GM18505 (cell line): ENCODE data around the gene BCS1L.
A peak's percentile ranks its signal among the peaks of the same experiment; 100 is the strongest.
"Not testable (repeated sequence)": the region's sequence is repeated elsewhere in the genome, so short reads cannot be mapped to it uniquely, and the experiment has no call there.

Experiments
- ATAC-seq: cut with Tn5 transposase; IDR thresholded peaks from one replicate; pipeline ENCODE4 v1.9.1; 2021; ENCODE audit not compliant: unreplicated experiment
- POLR2A ChIP-seq: IDR thresholded peaks from 4 replicates; pipeline ENCODE4 v1.6.1; 2011; ENCODE audit warnings: borderline replicate concordance; ENCODE audit not compliant: insufficient read depth, insufficient read length; ENCODE audit errors: extremely low read depth

Gene BCS1L

GRCh38 chr2:218680061-218680460 is 20.6 kb downstream of the BCS1L start:
- no peak for TF ChIP-seq POLR2A
- no peak for ATAC-seq

DNA sequence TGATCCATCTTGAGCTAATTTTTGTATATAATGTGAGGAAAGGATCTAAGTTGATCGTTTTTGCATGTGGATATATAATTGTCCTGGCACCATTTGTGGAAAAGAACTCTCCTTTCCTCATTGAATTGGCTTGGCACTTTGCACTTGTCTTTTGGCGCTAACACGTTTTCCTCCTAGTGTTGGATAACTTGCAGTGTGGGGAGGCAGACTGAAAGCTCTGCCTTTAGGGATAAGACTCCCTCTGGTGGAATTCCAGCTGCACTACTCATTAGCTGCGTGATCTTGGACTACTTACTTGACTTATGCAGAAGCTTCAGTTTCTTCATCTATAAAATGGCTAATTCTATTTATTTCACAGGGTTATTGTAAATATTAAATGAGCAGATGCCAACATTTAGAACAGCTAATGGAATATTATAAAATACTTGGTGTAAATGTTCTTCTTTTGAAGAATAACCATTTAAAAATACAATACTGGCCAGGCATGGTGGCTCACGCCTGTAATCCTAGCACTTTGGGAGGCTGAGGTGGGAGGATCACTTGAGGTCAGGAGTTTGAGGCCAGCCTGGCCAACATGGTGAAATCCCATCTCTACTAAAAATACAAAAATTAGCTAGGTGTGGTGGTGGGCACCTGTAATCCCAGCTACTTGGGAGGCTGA is 28.0 kb downstream of the BCS1L start:
- not testable (repeated sequence) for ATAC-seq

- TF ChIP-seq POLR2A = no peak
- ATAC-seq = no peak
Observed at GRCh38 chr2:218691234-218691633, 31.8 kb downstream of the BCS1L start.

DNA sequence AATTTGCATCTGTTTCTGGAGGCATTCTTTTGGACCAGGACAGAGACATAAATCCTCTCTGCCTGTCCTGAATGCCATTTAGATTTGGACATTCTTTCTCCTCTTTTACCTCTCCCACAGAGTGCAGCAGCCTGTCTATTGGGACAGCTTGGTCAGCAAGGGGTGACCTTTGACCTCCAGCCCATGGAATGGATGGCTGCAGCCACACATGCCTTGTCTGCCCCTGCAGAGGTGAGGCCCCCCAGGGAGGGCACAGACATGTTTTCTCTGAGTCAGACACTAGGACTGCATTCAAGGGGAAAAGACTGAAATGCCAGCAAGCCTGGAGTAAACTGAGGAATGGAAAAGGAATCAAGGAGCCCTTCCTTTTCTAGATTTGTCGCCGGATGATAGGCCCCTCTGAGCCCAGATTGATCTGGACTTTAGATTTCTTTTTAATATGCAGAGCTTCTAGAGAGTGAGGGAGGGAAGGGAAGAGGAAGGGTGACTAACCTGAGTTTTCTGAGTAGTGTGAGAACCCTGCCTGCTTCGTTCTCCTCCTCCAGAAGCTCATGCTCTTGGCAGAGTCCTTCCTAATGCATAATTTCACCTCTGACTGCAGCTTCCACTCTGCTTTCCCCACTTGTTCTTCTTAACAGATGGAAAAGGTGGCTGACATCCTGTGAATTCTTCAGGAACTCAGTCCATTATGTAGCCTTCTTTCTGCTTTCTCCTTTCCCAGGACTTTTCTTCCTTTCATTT is 35.1 kb downstream of the BCS1L start:
- TF ChIP-seq POLR2A = no peak
- ATAC-seq = no peak

- ATAC-seq = no peak
- TF ChIP-seq POLR2A = no peak
Observed at GRCh38 chr2:218698885-218699284, 39.4 kb downstream of the BCS1L start.

GRCh38 chr2:218701806-218702205 is 42.3 kb downstream of the BCS1L start:
- TF ChIP-seq POLR2A = no peak
- no peak for ATAC-seq

DNA sequence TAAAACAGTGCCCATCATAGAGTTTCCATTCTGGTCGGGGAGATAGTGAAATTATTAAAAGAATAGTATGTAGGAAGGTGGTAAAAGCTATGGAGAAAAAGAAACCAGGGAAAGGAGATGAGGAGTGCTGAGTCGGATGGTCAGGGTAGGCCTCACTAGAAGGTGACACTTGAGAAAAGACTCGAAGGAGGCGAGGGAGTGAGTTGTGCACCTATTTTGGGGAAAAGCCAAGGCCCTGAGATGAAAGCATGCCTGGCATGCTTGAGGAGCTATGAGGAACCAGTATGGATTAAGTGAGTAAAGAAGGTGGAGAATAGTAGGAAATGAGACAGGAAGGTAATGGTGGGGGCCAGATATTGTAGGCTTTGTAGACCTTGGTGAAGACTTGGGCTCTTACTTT is 43.9 kb downstream of the BCS1L start:
- no peak for ATAC-seq
- no peak for TF ChIP-seq POLR2A

DNA sequence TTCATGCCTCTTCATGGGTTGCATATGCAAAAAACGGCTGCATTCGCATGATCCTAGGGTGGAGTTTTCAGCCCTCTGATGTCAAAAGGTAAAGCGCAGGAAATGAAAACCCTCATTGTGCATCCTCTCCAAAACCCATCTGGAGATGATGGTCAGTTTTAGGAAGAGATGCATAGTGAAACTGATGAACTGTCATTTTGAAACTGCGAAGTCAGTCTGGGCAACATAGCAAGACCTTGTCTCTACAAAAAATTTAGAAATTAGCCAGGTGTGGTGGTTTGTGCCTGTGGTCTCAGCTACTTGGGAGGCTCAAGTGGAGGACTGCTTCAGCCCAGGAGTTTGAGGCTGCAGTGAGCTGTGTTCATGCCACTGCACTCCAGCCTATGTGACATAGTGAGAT is 48.6 kb downstream of the BCS1L start:
- ATAC-seq = peak; percentile 33
- no peak for TF ChIP-seq POLR2A

DNA sequence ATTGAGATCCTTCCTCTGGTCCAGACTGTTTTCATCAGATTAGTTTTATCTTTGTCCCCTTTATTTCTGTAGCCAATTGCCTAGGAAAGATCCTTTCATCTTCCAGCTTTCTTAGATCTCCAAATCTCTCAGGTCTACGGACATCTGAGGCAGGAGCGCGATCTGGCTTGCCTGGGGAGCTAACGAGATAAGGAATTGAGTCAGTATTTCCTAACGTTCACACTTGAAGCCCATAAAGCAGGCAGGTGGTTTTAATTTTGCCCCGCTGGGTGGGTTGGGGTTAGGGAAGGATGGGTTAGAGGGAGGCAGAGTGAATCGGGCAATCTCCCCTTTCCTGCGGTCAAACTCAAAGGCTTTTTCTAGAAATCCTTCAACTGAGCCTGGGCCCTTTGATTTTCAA is 50.4 kb downstream of the BCS1L start:
- TF ChIP-seq POLR2A = no peak
- no peak for ATAC-seq

DNA sequence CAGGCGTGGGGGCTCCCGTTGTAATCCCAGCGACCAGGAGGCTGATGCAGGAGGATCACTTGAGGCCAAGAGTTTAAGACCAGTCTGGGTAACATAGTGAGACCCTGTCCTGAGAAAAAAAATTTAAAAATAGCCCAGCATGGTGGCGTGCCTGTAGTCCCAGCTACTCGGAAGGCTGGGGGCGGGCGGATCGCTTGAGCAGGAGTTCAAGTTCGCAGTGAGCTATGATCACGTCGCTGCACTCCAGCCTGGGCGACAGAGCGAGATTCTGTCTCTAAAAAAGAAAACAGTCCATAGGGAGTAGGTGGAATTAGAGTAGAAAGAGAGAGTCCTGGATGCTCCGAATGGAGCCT is 50.8 kb downstream of the BCS1L start:
- TF ChIP-seq POLR2A = no peak
- peak; percentile 2 for ATAC-seq

DNA sequence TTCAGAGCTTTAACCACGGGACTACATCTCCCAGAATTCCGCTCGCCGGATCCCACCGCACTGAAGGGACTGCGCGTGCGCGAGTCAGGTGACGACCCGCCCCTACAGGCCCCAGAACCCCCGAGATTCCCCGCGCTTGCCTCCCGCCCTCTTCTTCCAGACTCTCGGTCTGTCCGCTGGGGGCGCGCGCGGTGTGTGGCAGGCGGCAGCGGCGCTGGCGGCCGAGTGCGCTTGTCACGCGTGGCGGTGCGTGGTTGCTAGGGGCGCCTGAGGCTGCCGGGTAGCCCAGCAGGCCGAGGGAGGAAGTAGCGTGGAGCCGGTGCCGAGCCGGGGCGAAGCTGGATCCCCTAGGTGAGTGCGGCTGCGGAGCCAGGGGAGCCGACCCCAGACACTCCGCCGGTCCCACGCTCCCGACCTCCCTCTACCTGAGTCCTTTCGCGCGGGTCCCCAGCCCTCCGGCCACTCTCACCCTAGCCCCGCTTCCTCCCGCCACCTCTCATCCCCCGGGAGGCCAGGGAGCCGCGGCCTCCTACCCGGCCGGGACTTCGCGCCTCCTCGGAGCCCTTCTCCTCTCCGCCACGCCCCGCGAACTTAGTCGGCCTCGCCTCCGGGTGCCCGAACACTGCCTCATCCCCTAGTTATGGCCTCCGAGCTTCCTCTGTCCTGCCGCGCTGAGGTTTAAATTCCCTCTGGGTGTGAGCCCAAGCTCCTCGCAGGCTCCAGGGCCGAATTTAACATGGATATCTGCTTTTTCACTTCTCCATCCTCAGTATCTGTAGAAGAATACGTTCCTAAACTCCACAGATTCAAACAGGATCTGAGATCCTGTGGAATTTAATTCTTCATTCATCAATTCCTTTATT is 51.4 kb downstream of the BCS1L start, which contains the start of gene TTLL4:
TTLL4 (plus strand) TSS at position 149 of the 863 bp plus-strand sequence. CDS start 26,842 bp downstream, outside the sequence.
- peak; percentile 72 for TF ChIP-seq POLR2A
- ATAC-seq = peak; percentile 88

- TF ChIP-seq POLR2A = no peak
- ATAC-seq = no peak
Observed at GRCh38 chr2:218711550-218711929, 52.1 kb downstream of the BCS1L start.
